Ovary (tissue), 9 donors: ENCODE data around the gene CCNI2. TPM values are rescaled to one million over a fixed set of nuclear protein-coding genes. Genes with fewer than 3 reads are reported as not detected.

Source experiments
- DNase-seq, 5 donors: peaks; one replicate each; pipeline ENCODE4 v3.0.0-alpha.2; 2019 to 2020
- H3K27ac ChIP-seq, 2 donors: fragments of 200-600 bp; one replicate each; pipeline versions ENCODE4 v1.5.1 to v1.8.0; 2019 to 2022
- H3K27me3 ChIP-seq: fragments of 200-600 bp; one replicate; pipeline ENCODE4 v1.8.0; 2022
- H3K36me3 ChIP-seq: fragments of 200-600 bp; sonication (generic); one replicate; pipeline ENCODE4 v1.5.1; 2019
- H3K4me1 ChIP-seq: one replicate; pipeline ENCODE4 v1.8.1; 2013; ENCODE audit warnings: mild to moderate bottlenecking, moderate library complexity; ENCODE audit not compliant: insufficient read depth
- H3K4me3 ChIP-seq: fragments of 200-600 bp; sonication (generic); one replicate; pipeline ENCODE4 v1.5.1; 2017
- H3K9me3 ChIP-seq, 2 donors: fragments of 200-600 bp in 1 of 2; sonication (generic) in 1 of 2; one replicate each; pipeline versions ENCODE4 v1.5.1 to v1.8.1; 2013 to 2019; ENCODE audit warnings: mild to moderate bottlenecking in 1 of 2, moderate library complexity in 1 of 2
- CTCF ChIP-seq, 3 donors: fragments of 450-650 bp in 2 of 3; fragments of 200-600 bp in 1 of 3; IDR thresholded peaks; one replicate each; pipeline versions ENCODE4 v1.5.1 to v1.8.0; 2016 to 2022; ENCODE audit warnings: antibody characterized with exemption in 3 of 3, mild to moderate bottlenecking in 1 of 3
- EP300 ChIP-seq: sonication (generic); formaldehyde crosslinking; IDR thresholded peaks from one replicate; pipeline ENCODE4 v1.6.1; 2017; ENCODE audit warnings: antibody characterized with exemption
- POLR2A ChIP-seq: fragments of 450-650 bp; IDR thresholded peaks from one replicate; pipeline ENCODE4 v1.6.1; 2017; ENCODE audit warnings: antibody characterized with exemption, mild to moderate bottlenecking, moderate library complexity
- WGBS, 3 donors: extraction: QIAGEN DNeasy Blood & Tissue Kit in 1 of 3; methylation state at CpG; one replicate each; pipeline versions ENCODE4 v1.1.5 to v1.1.7; 2013 to 2017; 5-methylcytosine and 5-hydroxymethylcytosine counted together
- intact Hi-C, 4 donors: fragments of 100-400 bp; cut with DNase I; formaldehyde crosslinking; loops; one replicate each; pipeline versions ENCODE4 v1.11.0 to v1.15.1; 2022 to 2023
- polyA plus RNA-seq, 2 donors: library from polyadenylated mRNA; stranded (reverse); fragments of 200-250 nt in 1 of 2; fragments of 350-450 nt in 1 of 2; fragmentation: Illumina TruSeq in 1 of 2; extraction: RNeasy Lipid Tissue Mini Kit (QIAGEN cat#74804) in 1 of 2; gene quantifications; one replicate each; pipeline ENCODE4 v1.2.3, GENCODE V29; 2013 to 2014
- total RNA-seq, 7 donors: library from RNA; depleted of rRNA in 2 of 7; stranded (reverse); fragments of >200 nt in 2 of 7; fragmentation: NEBNext Ultra II Directional in 3 of 7; extraction: Animal tissue kit (Norgen Biotek cat#: 25700) in 3 of 7; gene quantifications; one replicate each; pipeline versions ENCODE4 v1.1.0 to v1.2.4, GENCODE V29; 2016 to 2023
- donor health status: DM: no; HTN: no; CAD: no; lungs with moderate emphysema.
- donor health status: DM: no; HTN: no; CAD: no.
- donor health status: Bipolar disorder and iron deficiency.
- donor health status: DM: yes; HTN: yes; CAD: no.
- donor health status: DM: no; HTN: no; CAD: no.
- donor health status: DM: yes; HTN: yes; CAD: no.

The CCNI2 gene
- total and polyA plus RNA-seq, 9 donors = 0.10 to 1.4 (median 0.49) TPM; not detected in 5

- Histone ChIP-seq H3K4me3 (no peak overlapping the region), H3K27me3 (no peaks in the 10 kb centered on the region), H3K9me3 (no peaks in the 10 kb centered on the region), H3K4me1 (peaks cover 16% of the 10 kb centered on the region), H3K27ac (no peak overlapping the region), H3K36me3 (peaks cover 2% of the 10 kb centered on the region)
- intact Hi-C loops = no loop called here
- DNase-seq = no peak
- no peak for TF ChIP-seq POLR2A
- TF ChIP-seq EP300 = no peak
- no peak for TF ChIP-seq CTCF (IDR thresholded peaks at IDR 0.05)
- 99 to 100% (median 100%) methylated on average over 3 of the region's 3 CpGs for WGBS, 3 donors
These were observed 21.3 kb downstream of the CCNI2 start for GRCh38 chr5:132768485-132768868.

GRCh38 chr5:132770476-132771159, 23.4 kb downstream of the CCNI2 start:
- 79 to 91% (median 86%) methylated on average over 8 of the region's 8 CpGs for WGBS, 3 donors
- no peak overlapping the region for H3K4me3 ChIP-seq
- H3K27me3 ChIP-seq = no peaks in the 10 kb centered on the region
- H3K9me3 ChIP-seq = no peaks in the 10 kb centered on the region
- peaks cover 16% of the 10 kb centered on the region for H3K4me1 ChIP-seq
- TF ChIP-seq CTCF (IDR thresholded peaks at IDR 0.05) (no peak), EP300 (no peak), POLR2A (no peak)
- no peak for DNase-seq
- H3K27ac ChIP-seq = no peak overlapping the region
- H3K36me3 ChIP-seq = no peaks in the 10 kb centered on the region
- intact Hi-C loops = no loop called here

GRCh38 chr5:132771503-132771998, 24.3 kb downstream of the CCNI2 start:
- no peaks in the 10 kb centered on the region for H3K9me3 ChIP-seq
- no peak overlapping the region for H3K27ac ChIP-seq
- TF ChIP-seq EP300 (no peak), CTCF (IDR thresholded peaks at IDR 0.05) (no peak), POLR2A (no peak)
- intact Hi-C loops = no loop called here
- no peaks in the 10 kb centered on the region for H3K27me3 ChIP-seq
- 6 to 21% (median 8%) methylated on average over 8 of the region's 8 CpGs for WGBS, 3 donors
- H3K4me3 ChIP-seq = no peak overlapping the region
- no peaks in the 10 kb centered on the region for H3K36me3 ChIP-seq
- DNase-seq = peak in 4 of 5 donors; percentile 43 to 67 (median 60)
- peaks cover 18% of the 10 kb centered on the region for H3K4me1 ChIP-seq

DNA sequence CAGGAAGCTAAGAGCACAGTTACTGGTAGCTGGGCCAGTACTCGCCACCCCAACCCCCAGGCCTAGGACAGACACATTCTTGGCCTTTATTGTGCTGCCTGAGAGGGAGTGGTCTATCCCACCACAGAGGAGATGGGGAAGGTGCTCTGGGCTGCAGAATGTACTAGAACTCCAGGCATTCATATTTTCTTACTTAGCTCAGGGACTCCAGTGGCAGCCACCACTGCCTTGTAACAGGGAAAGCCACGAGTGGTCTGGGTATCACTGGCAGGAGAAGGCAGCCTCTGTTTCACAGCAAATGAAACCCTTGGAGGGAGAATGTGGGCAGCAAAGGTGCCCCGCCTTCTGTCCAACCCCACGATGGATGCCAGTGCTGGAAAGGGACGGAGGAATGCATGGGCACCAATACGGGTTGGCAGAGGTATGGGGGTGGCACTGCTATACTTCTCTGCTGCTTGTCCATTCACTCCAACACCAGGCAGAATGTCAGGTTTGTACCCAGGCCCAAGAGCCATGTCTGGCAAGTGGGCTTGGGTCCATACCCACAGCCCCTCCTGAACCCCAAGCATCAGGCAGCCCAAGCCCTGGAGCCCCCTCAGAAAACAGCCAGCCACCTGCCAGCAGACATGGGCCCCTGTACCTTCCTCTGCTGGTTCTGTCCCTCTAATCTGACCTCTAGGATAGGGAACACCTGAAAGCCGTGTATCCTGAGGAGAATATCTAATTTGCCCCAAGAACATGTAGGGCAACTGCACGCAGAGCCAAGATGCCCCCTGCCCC, 25.3 kb downstream of the CCNI2 start:
- Histone ChIP-seq H3K9me3 (no peaks in the 10 kb centered on the region), H3K27ac (no peak overlapping the region), H3K4me3 (no peak overlapping the region), H3K4me1 (peaks cover 18% of the 10 kb centered on the region), H3K36me3 (no peaks in the 10 kb centered on the region), H3K27me3 (no peaks in the 10 kb centered on the region)
- WGBS, 3 donors = 75 to 84% (median 76%) methylated on average over 7 to 8 of the region's 8 CpGs
- intact Hi-C loops = no loop called here
- DNase-seq = no peak
- TF ChIP-seq EP300 (no peak), POLR2A (no peak), CTCF (IDR thresholded peaks at IDR 0.05) (no peak)
